ENCODE data around the gene ANAPC5. TPM values are rescaled to one million over a fixed set of nuclear protein-coding genes. Genes with fewer than 3 reads are reported as not detected.

The ANAPC5 gene
- total RNA-seq, 1 experiment from 2014 or later = 101 TPM

DNA sequence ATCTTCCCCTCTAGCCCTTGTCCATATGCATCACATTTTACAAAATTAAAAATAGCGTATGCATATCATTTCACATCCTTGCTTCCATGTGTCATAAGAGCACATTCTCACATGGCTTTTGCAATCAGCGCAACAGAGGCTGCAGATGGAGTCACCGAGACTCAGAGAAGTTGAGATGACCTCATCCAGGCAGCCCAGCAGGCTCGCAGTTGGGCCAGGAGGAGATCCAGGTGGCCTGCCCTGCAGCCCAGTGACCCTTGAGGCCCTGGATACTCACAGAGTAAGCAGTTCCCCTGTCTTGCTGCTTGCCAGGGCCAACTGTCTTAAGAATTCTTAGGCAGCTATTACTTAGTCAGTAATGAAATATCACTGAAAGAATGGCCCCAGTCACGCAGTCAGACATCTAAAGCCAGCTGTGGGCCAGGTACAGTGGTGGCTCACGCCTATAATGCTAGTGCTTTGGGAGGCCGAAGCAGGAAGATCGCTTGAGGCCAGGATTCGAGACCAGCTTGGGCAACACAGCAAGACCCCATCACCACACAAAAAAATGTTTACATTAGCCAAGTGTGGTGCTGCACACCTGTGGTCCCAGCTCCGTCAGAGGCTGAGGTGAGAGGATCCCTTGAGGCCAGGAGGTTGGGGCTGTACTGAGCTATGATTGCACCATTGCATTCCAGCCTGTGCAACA, 64.8 kb downstream of the ANAPC5 start:
- peaks cover 4% of the 10 kb centered on the region for H4K20me1 ChIP-seq (ENCODE audit: control insufficient read depth, insufficient read depth, insufficient read length)
- H3K4me2 ChIP-seq (ENCODE audit: insufficient read depth, insufficient read length, low read length) = no peak overlapping the region
- no peaks in the 10 kb centered on the region for H3K27me3 Mint-ChIP-seq (ENCODE audit: low read depth)
- DNase-seq = no peak
- no peaks in the 10 kb centered on the region; the same call in 1 of the 2 replicates for H3K4me1 ChIP-seq (ENCODE audit: insufficient read depth, low read length)
- H2AK5ac ChIP-seq (ENCODE audit: insufficient read length, low read length) = no peak overlapping the region
- no peak overlapping the region for H3T11ph ChIP-seq (ENCODE audit: low read length)
- H3K79me2 ChIP-seq (ENCODE audit: insufficient read depth, low read length) = no peaks in the 10 kb centered on the region
- H3K36me3 Mint-ChIP-seq (ENCODE audit: insufficient read depth in 1 of 3, low read depth in 3 of 3) = peaks cover 7 to 19% (median 11%) of the 10 kb centered on the region in 3 experiments; a peak in 6 of 7 replicates
- H3K27ac ChIP-seq (ENCODE audit: insufficient read length, low read depth, low read length) = no peak overlapping the region
- no peak overlapping the region for H2BK12ac ChIP-seq (ENCODE audit: insufficient read length, low read depth, low read length)
- no peak overlapping the region for H4K5ac ChIP-seq (ENCODE audit: insufficient read length, low read depth, low read length)
- no peak overlapping the region for H3K9ac ChIP-seq (ENCODE audit: extremely low read depth, insufficient read length, low read length)
- H2BK120ac ChIP-seq (ENCODE audit: low read depth, low read length, poor library complexity, severe bottlenecking) = no peak overlapping the region
- no peak overlapping the region for H3K4ac ChIP-seq (ENCODE audit: low read depth, low read length)
- no peaks in the 10 kb centered on the region for H3K9me3 ChIP-seq (ENCODE audit: control insufficient read depth, low read depth, low read length)
- no peak overlapping the region for H4K91ac ChIP-seq (ENCODE audit: insufficient read length, low read depth, low read length)
- H3K18ac ChIP-seq (ENCODE audit: insufficient read length, low read depth, low read length) = no peak overlapping the region
- no peak overlapping the region for H3K23ac ChIP-seq (ENCODE audit: insufficient read length, low read depth, low read length)
- no peak overlapping the region for H3K14ac ChIP-seq (ENCODE audit: insufficient read depth, low read length)
- no peak overlapping the region for H3K56ac ChIP-seq (ENCODE audit: insufficient read length, low read depth, low read length)
- TF ChIP-seq, protein P1, sequence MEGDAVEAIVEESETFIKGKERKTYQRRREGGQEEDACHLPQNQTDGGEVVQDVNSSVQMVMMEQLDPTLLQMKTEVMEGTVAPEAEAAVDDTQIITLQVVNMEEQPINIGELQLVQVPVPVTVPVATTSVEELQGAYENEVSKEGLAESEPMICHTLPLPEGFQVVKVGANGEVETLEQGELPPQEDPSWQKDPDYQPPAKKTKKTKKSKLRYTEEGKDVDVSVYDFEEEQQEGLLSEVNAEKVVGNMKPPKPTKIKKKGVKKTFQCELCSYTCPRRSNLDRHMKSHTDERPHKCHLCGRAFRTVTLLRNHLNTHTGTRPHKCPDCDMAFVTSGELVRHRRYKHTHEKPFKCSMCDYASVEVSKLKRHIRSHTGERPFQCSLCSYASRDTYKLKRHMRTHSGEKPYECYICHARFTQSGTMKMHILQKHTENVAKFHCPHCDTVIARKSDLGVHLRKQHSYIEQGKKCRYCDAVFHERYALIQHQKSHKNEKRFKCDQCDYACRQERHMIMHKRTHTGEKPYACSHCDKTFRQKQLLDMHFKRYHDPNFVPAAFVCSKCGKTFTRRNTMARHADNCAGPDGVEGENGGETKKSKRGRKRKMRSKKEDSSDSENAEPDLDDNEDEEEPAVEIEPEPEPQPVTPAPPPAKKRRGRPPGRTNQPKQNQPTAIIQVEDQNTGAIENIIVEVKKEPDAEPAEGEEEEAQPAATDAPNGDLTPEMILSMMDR (conservative IDR thresholded peaks at IDR 0.05) = no peak
- H3K9me3 Mint-ChIP-seq = no peaks in the 10 kb centered on the region
- H3K27me3 ChIP-seq (ENCODE audit: insufficient read depth, low read length) = no peaks in the 10 kb centered on the region
- H2BK20ac ChIP-seq (ENCODE audit: low read depth, low read length, poor library complexity, severe bottlenecking) = no peak overlapping the region
- no peak overlapping the region for H4K8ac ChIP-seq (replicated peaks; ENCODE audit: insufficient read length, low read depth, low read length)
- peak overlapping the region in 1 of 3 experiments; percentile 72; a peak in 1 of 7 replicates for H3K27ac Mint-ChIP-seq
- H3K79me1 ChIP-seq (ENCODE audit: insufficient read depth, low read depth, low read length, poor library complexity, severe bottlenecking) = peaks cover 4% of the 10 kb centered on the region
- no peak overlapping the region for H2BK5ac ChIP-seq (ENCODE audit: insufficient read length, low read length)
- H3K4me1 Mint-ChIP-seq = peaks cover 13 to 22% of the 10 kb centered on the region in 2 experiments
- H2BK15ac ChIP-seq (ENCODE audit: low read depth, low read length) = no peak overlapping the region
- no peak overlapping the region for H2AFZ ChIP-seq (ENCODE audit: low read length)
- H3K23me2 ChIP-seq (ENCODE audit: insufficient read length, low read depth, low read length, poor library complexity, severe bottlenecking) = no peaks in the 10 kb centered on the region
- no peak overlapping the region for H3K4me3 Mint-ChIP-seq
- no CpG with 5 or more reads among the region's 10 CpGs for WGBS (ENCODE audit: extremely low coverage, insufficient read length, low lambda C conversion rate)
